Upper lobe of left lung (tissue), 4 donors: ENCODE measurements around the gene ANAPC16.

Experiments used
- EP300 ChIP-seq, 4 donors: sonication (generic); formaldehyde crosslinking; IDR thresholded peaks; one replicate each; pipeline ENCODE4 v1.5.1; 2017; ENCODE audit warnings: antibody characterized with exemption in 4 of 4, control low read depth in 2 of 4
- POLR2A ChIP-seq, 4 donors: fragments of 450-650 bp; IDR thresholded peaks; one replicate each; pipeline ENCODE4 v1.5.1; 2016 to 2017; ENCODE audit warnings: antibody characterized with exemption in 4 of 4, mild to moderate bottlenecking in 2 of 4
- TF ChIP-seq, protein P1 (sequence below), 6 experiments: fragments of 450-650 bp in 4 of 6; fragments of 200-600 bp in 2 of 6; sonication (generic) in 2 of 6; IDR thresholded peaks; one replicate each; pipeline ENCODE4 v1.5.1; 2016 to 2019; ENCODE audit warnings: antibody characterized with exemption in 6 of 6

DNA sequence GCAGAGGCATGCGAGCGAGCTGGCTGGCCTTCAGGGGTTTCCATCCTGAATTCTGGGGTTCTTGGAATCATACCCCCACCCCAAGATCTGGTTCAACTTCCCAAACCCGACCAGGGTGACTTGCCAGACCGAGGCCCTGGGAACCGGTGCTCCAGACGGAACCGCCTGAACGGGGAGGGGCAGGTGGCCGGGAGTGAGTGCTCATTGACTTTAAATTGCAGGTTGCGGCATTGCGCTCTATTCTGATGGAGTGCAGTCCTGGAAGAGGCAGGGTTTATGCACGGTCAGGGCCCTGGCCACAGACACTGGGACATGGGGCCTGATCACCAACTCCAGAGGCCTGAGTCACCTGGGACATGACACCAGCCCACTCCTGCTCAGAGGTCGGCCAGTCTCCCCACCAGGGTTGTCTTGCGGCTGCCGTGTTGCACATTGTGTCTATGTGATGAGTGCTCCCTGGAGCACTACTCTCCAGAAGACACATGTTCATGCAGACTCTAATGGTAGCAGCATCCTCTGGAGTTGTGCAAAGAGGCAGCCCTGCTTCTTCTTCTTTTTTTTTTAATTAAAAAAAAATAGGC is 52.1 kb downstream of the ANAPC16 start:
- TF ChIP-seq, protein P1, sequence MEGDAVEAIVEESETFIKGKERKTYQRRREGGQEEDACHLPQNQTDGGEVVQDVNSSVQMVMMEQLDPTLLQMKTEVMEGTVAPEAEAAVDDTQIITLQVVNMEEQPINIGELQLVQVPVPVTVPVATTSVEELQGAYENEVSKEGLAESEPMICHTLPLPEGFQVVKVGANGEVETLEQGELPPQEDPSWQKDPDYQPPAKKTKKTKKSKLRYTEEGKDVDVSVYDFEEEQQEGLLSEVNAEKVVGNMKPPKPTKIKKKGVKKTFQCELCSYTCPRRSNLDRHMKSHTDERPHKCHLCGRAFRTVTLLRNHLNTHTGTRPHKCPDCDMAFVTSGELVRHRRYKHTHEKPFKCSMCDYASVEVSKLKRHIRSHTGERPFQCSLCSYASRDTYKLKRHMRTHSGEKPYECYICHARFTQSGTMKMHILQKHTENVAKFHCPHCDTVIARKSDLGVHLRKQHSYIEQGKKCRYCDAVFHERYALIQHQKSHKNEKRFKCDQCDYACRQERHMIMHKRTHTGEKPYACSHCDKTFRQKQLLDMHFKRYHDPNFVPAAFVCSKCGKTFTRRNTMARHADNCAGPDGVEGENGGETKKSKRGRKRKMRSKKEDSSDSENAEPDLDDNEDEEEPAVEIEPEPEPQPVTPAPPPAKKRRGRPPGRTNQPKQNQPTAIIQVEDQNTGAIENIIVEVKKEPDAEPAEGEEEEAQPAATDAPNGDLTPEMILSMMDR (IDR thresholded peaks at IDR 0.05): no peak
- TF ChIP-seq POLR2A (IDR thresholded peaks at IDR 0.05): no peak
- TF ChIP-seq EP300 (IDR thresholded peaks at IDR 0.05): no peak
